Activated T-helper 17 cell treated with anti-CD3 and anti-CD28 coated beads, Interleukin-2, amount 50 U/mL, for 72 hours (primary cell): ENCODE results near the gene P2RX1. TPM values are rescaled to one million over a fixed set of nuclear protein-coding genes. Genes with fewer than 3 reads are reported as not detected.
A peak's percentile ranks its signal among the peaks of the same experiment; 100 is the strongest.

Source experiments
- ATAC-seq: fragments of 150-1000 bp; cut with Tn5 transposase; replicated peaks from 2 replicates; pipeline ENCODE4 v1.10.0; 2021; ENCODE audit warnings: mild to moderate bottlenecking, moderate library complexity
- H3K27ac Mint-ChIP-seq: one replicate; pipeline ENCODE4 v1.8.0; 2022; ENCODE audit warnings: mixed read lengths
- H3K27me3 Mint-ChIP-seq: one replicate; pipeline ENCODE4 v1.8.0; 2022; ENCODE audit warnings: mixed read lengths
- H3K36me3 Mint-ChIP-seq: one replicate; pipeline ENCODE4 v1.8.0; 2022; ENCODE audit warnings: low read depth, mild to moderate bottlenecking, mixed read lengths
- H3K4me1 Mint-ChIP-seq: one replicate; pipeline ENCODE4 v1.8.0; 2022; ENCODE audit warnings: mixed read lengths
- H3K4me3 Mint-ChIP-seq: one replicate; pipeline ENCODE4 v1.8.0; 2022; ENCODE audit warnings: mild to moderate bottlenecking, mixed read lengths
- H3K9me3 Mint-ChIP-seq: one replicate; pipeline ENCODE4 v1.8.0; 2022; ENCODE audit warnings: mixed read lengths
- total RNA-seq, 2 donors: library from RNA; stranded (reverse); gene quantifications; one replicate each; pipeline ENCODE4 v1.2.3, GENCODE V29; 2022

Gene P2RX1
- total RNA-seq, 2 donors from 2014 or later, result 1.6 TPM; not detected in 1

- no peak overlapping the region for H3K27ac Mint-ChIP-seq
- no peaks in the 10 kb centered on the region for H3K27me3 Mint-ChIP-seq
- H3K4me1 Mint-ChIP-seq, result no peaks in the 10 kb centered on the region
- H3K36me3 Mint-ChIP-seq, result peaks cover 28% of the 10 kb centered on the region
- no peak for ATAC-seq
- no peak overlapping the region for H3K4me3 Mint-ChIP-seq
- H3K9me3 Mint-ChIP-seq, result no peaks in the 10 kb centered on the region
Measured at GRCh38 chr17:3924512-3925350, 8.5 kb upstream of the P2RX1 start.

GRCh38 chr17:3923466-3924190 lies 7.4 kb upstream of the P2RX1 start:
- no peaks in the 10 kb centered on the region for H3K4me1 Mint-ChIP-seq
- H3K9me3 Mint-ChIP-seq, result no peaks in the 10 kb centered on the region
- no peak for ATAC-seq
- no peak overlapping the region for H3K4me3 Mint-ChIP-seq
- H3K27me3 Mint-ChIP-seq, result no peaks in the 10 kb centered on the region
- H3K27ac Mint-ChIP-seq, result no peak overlapping the region
- peaks cover 28% of the 10 kb centered on the region for H3K36me3 Mint-ChIP-seq

DNA sequence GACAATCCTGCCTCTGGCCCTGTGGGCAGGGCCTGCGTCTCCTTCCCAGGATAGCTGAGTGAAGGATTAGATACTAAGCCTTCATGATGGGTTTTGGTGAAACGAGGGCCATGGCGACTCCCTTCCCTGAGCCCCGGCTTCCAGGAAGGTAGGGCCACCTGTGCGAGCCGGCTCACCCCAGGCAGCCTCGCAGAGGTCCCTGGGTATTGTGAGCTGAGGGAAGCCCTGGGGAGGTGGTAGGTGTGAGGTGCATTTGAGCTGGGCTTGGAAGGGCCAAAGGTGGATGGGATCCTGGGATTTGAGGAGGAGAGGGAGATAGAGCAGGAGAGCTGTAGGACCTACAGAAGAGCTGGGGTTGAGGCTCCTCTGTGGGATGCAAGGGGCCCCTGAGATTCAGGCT lies 6.5 kb upstream of the P2RX1 start:
- no peak overlapping the region for H3K4me3 Mint-ChIP-seq
- no peaks in the 10 kb centered on the region for H3K27me3 Mint-ChIP-seq
- H3K36me3 Mint-ChIP-seq, result peaks cover 22% of the 10 kb centered on the region
- H3K27ac Mint-ChIP-seq, result peak overlapping the region; percentile 14
- no peaks in the 10 kb centered on the region for H3K9me3 Mint-ChIP-seq
- ATAC-seq, result no peak
- no peaks in the 10 kb centered on the region for H3K4me1 Mint-ChIP-seq

GRCh38 chr17:3921502-3922319 lies 5.4 kb upstream of the P2RX1 start:
- Mint-ChIP-seq H3K4me3 (no peak overlapping the region), H3K36me3 (peaks cover 11% of the 10 kb centered on the region), H3K27me3 (no peaks in the 10 kb centered on the region), H3K4me1 (no peaks in the 10 kb centered on the region), H3K9me3 (no peaks in the 10 kb centered on the region), H3K27ac (peak overlapping the region; percentile 8)
- ATAC-seq, result no peak

GRCh38 chr17:3921006-3921405 lies 4.7 kb upstream of the P2RX1 start:
- Mint-ChIP-seq H3K9me3 (no peaks in the 10 kb centered on the region), H3K4me1 (no peaks in the 10 kb centered on the region), H3K4me3 (no peak overlapping the region), H3K27me3 (no peaks in the 10 kb centered on the region), H3K27ac (no peak overlapping the region), H3K36me3 (peaks cover 8% of the 10 kb centered on the region)
- ATAC-seq, result no peak

DNA sequence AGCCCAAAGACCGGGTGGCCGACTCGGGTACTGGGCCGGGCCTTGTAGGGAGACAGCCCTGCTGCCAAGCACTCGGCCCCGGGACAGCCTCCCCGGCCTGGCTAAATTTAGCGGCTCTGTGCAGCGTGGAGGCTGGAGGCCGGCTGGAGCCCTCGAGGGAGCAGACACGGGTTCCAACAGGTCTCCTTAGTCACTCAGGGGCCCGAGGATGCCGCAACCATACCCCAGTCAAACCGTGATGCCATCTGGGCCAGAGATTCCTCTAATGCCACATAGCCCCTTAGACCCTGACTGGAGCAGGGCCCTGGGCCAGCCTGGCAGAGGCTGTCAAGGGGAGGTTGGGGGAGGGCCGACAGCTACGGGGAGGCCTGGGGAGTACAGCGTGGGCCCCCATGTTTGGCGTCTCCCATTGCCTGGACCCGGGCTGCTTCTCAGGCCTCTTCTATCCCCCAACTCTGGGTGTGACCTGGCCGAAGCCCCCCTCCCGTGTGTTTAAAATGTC lies 2.9 kb upstream of the P2RX1 start:
- Mint-ChIP-seq H3K9me3 (no peaks in the 10 kb centered on the region), H3K27me3 (no peaks in the 10 kb centered on the region), H3K27ac (no peak overlapping the region), H3K4me1 (peaks cover under 1% of the 10 kb centered on the region), H3K36me3 (no peaks in the 10 kb centered on the region), H3K4me3 (no peak overlapping the region)
- ATAC-seq, result no peak

- Mint-ChIP-seq H3K9me3 (no peaks in the 10 kb centered on the region), H3K36me3 (no peaks in the 10 kb centered on the region), H3K4me3 (no peak overlapping the region), H3K27me3 (no peaks in the 10 kb centered on the region), H3K27ac (no peak overlapping the region), H3K4me1 (peaks cover 5% of the 10 kb centered on the region)
- no peak for ATAC-seq
Measured at GRCh38 chr17:3918372-3919122, 2.3 kb upstream of the P2RX1 start.

DNA sequence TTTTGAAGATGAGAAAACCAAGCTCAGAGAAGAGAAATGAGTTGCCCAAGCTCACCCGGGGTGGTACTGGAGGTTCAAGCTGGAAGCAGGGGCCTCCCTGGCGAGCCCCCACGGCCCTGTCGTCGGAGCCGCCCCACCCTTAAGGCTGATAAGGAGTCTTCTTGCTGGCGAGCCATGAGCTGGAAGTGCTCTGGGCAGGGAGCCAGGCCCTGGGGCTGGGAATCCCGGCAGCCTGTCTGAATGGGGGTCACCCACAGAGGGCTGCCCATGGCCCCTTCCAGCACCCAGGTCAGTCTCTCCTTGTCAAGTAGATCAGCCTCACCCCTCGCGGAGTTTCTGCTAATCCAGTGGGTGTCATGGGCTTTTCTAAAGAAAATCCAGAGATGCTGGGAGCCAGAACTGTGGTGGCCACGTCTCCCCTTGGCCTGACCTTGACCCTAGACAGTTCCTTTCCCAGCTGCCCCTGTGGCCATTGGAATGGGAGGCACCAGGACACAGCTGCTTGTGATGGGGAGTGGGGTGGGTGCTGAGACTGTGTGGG lies 1.2 kb upstream of the P2RX1 start:
- Mint-ChIP-seq H3K4me3 (no peak overlapping the region), H3K36me3 (no peaks in the 10 kb centered on the region), H3K9me3 (no peaks in the 10 kb centered on the region)

GRCh38 chr17:3916825-3917224 lies 560 bp upstream of the P2RX1 start:
- Mint-ChIP-seq H3K4me1 (peaks cover 5% of the 10 kb centered on the region), H3K36me3 (no peaks in the 10 kb centered on the region), H3K9me3 (no peaks in the 10 kb centered on the region), H3K27me3 (no peaks in the 10 kb centered on the region), H3K27ac (peak overlapping the region; percentile 66), H3K4me3 (peak overlapping the region; percentile 33)
- no peak for ATAC-seq

More for the DNA sequence above, 1.2 kb upstream of the P2RX1 start:
- peak overlapping the region; percentile 66 for H3K27ac Mint-ChIP-seq
- peaks cover 5% of the 10 kb centered on the region for H3K4me1 Mint-ChIP-seq
- no peak for ATAC-seq
- no peaks in the 10 kb centered on the region for H3K27me3 Mint-ChIP-seq

DNA sequence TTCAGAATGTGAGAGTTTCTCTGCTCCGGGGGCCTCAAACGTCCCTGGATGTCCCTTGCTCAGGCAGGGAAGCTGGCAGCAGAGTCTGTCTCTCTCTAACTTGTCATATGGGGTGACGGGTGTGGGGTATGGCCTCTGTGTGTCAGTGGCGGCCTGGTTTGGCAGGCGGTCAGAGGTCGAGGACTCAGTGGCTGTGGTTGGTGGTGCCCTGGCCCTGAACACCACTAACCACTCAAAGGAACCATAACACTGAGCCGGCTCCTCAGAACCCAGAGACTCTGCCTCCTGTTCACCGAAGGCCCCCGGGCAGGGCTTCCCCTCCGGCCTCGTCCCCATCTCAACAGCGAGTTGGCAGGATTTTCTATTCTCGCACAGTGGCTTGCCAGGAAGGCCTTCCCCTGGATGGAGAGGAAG lies 677 bp downstream of the P2RX1 start:
- no peaks in the 10 kb centered on the region for H3K27me3 Mint-ChIP-seq
- H3K4me1 Mint-ChIP-seq, result peaks cover 8% of the 10 kb centered on the region
- peak overlapping the region; percentile 76 for H3K27ac Mint-ChIP-seq
- peak overlapping the region; percentile 33 for H3K4me3 Mint-ChIP-seq
- ATAC-seq, result no peak
- H3K9me3 Mint-ChIP-seq, result no peaks in the 10 kb centered on the region
- H3K36me3 Mint-ChIP-seq, result no peaks in the 10 kb centered on the region

- Mint-ChIP-seq H3K4me1 (peaks cover 8% of the 10 kb centered on the region), H3K36me3 (no peaks in the 10 kb centered on the region), H3K27me3 (no peaks in the 10 kb centered on the region), H3K4me3 (peak overlapping the region; percentile 5), H3K9me3 (no peaks in the 10 kb centered on the region), H3K27ac (peak overlapping the region; percentile 56)
- no peak for ATAC-seq
Measured at GRCh38 chr17:3914312-3914670, 2.0 kb downstream of the P2RX1 start.

GRCh38 chr17:3913531-3914311 lies 2.5 kb downstream of the P2RX1 start:
- no peaks in the 10 kb centered on the region for H3K27me3 Mint-ChIP-seq
- H3K4me3 Mint-ChIP-seq, result peak overlapping the region; percentile 5
- ATAC-seq, result peak; percentile 76
- peaks cover 8% of the 10 kb centered on the region for H3K4me1 Mint-ChIP-seq
- no peaks in the 10 kb centered on the region for H3K36me3 Mint-ChIP-seq
- no peaks in the 10 kb centered on the region for H3K9me3 Mint-ChIP-seq
- H3K27ac Mint-ChIP-seq, result peak overlapping the region; percentile 56

GRCh38 chr17:3912827-3913226 lies 3.4 kb downstream of the P2RX1 start:
- Mint-ChIP-seq H3K27ac (no peak overlapping the region), H3K36me3 (no peaks in the 10 kb centered on the region), H3K9me3 (no peaks in the 10 kb centered on the region), H3K4me1 (peaks cover 8% of the 10 kb centered on the region), H3K4me3 (no peak overlapping the region), H3K27me3 (no peaks in the 10 kb centered on the region)
- ATAC-seq, result no peak
